Thoracic aorta (tissue), 2 donors: ENCODE results near the gene CD36. TPM values are rescaled to one million over a fixed set of nuclear protein-coding genes. Genes with fewer than 3 reads are reported as not detected.

Experiments used
- ATAC-seq: fragments of 150-250 bp; one replicate; pipeline ENCODE4 v1.8.0; 2017; ENCODE audit warnings: low read depth; ENCODE audit not compliant: insufficient number of reproducible peaks, low FRiP score
- DNase-seq: peaks from one replicate; pipeline ENCODE4 v3.0.0-alpha.2; 2020; ENCODE audit warnings: low spot score
- H3K27ac ChIP-seq, 2 donors: fragments of 200-600 bp; sonication (generic); 1 replicate in 1 of 2; 2 replicates in 1 of 2; pipeline ENCODE4 v1.5.1; 2016; ENCODE audit warnings: mild to moderate bottlenecking in 2 of 2, moderate library complexity in 2 of 2
- H3K27me3 ChIP-seq: fragments of 200-600 bp; sonication (generic); replicated peaks from 2 replicates; pipeline ENCODE4 v1.6.0; 2016; ENCODE audit warnings: mild to moderate bottlenecking; ENCODE audit not compliant: insufficient read depth
- H3K36me3 ChIP-seq: fragments of 200-600 bp; sonication (generic); one replicate; pipeline ENCODE4 v1.5.1; 2016
- H3K4me1 ChIP-seq, 2 donors: fragments of 200-600 bp; sonication (generic); 1 replicate in 1 of 2; 2 replicates in 1 of 2; pipeline versions ENCODE4 v1.5.1 to v1.6.0; 2016; ENCODE audit warnings: low read depth in 2 of 2, mild to moderate bottlenecking in 1 of 2; ENCODE audit not compliant: control insufficient read depth in 1 of 2
- H3K4me3 ChIP-seq: fragments of 200-600 bp; sonication (generic); 2 replicates; pipeline ENCODE4 v1.5.1; 2016; ENCODE audit warnings: mild to moderate bottlenecking
- H3K9me3 ChIP-seq: fragments of 200-600 bp; sonication (generic); 2 replicates; pipeline ENCODE4 v1.5.1; 2016
- total RNA-seq, 2 donors: library from RNA; depleted of rRNA; stranded (reverse); fragments of >200 nt; gene quantifications; one replicate each; pipeline versions ENCODE4 v1.1.0 to v1.2.3, GENCODE V29; 2016
- TF ChIP-seq, protein P1 (sequence below): fragments of 200-600 bp; sonication (generic); IDR thresholded peaks from one replicate; pipeline ENCODE4 v1.5.1; 2019; ENCODE audit warnings: antibody characterized with exemption

CD36 gene
- total RNA-seq, 2 donors from 2014 or later = 68.6 to 94.8 TPM

DNA sequence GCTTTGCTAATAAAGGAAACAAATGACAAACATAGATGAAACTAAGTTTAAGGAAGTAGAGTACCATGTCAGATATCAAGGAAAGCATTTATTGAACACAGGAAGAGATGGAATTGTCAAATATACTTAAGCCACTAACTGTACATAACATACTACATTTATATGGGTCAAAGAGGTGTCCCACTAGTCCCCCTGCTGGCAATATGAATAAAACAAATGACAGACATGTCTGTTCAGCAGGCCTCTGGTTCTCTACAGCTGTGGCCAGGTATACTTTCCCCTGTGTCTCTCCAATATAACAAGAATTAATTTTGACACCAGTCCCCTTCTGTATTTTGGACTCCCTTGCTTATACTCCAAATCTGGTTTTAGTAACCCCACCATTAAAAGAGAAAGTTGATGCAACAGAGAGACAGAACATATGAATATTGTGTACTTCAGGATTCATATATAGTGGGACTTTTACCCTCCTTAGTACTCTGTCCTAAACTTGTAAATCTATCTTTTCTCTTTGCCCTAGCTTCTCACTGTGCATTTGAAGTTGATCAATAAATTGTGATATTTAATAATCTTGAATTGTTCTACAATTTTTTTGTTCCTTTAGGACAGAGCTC, 42.9 kb downstream of the CD36 start:
- no peak for ATAC-seq
- H3K4me1 ChIP-seq = no peaks in the 10 kb centered on the region
- H3K27ac ChIP-seq = no peak overlapping the region
- H3K27me3 ChIP-seq = no peaks in the 10 kb centered on the region
- TF ChIP-seq, protein P1, sequence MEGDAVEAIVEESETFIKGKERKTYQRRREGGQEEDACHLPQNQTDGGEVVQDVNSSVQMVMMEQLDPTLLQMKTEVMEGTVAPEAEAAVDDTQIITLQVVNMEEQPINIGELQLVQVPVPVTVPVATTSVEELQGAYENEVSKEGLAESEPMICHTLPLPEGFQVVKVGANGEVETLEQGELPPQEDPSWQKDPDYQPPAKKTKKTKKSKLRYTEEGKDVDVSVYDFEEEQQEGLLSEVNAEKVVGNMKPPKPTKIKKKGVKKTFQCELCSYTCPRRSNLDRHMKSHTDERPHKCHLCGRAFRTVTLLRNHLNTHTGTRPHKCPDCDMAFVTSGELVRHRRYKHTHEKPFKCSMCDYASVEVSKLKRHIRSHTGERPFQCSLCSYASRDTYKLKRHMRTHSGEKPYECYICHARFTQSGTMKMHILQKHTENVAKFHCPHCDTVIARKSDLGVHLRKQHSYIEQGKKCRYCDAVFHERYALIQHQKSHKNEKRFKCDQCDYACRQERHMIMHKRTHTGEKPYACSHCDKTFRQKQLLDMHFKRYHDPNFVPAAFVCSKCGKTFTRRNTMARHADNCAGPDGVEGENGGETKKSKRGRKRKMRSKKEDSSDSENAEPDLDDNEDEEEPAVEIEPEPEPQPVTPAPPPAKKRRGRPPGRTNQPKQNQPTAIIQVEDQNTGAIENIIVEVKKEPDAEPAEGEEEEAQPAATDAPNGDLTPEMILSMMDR = no peak
- H3K4me3 ChIP-seq = no peak overlapping the region
- no peaks in the 10 kb centered on the region for H3K9me3 ChIP-seq
- no peaks in the 10 kb centered on the region for H3K36me3 ChIP-seq
- no peak for DNase-seq

DNA sequence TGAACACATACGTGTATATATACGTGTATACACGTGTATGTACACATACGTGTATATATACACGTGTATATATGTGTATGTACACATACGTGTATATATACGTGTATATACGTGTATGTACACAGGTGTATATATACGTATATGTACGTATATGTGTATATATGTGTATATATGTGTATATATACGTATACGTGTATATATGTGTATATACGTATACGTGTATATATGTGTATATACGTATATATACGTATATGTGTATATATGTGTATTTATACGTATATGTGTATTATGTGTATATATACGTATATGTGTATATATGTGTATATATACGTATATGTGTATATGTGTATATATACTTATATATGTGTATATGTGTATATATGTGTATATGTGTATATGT, 44.3 kb downstream of the CD36 start:
- Histone ChIP-seq H3K27ac (no peak overlapping the region), H3K4me3 (no peak overlapping the region), H3K4me1 (no peaks in the 10 kb centered on the region), H3K36me3 (no peaks in the 10 kb centered on the region), H3K27me3 (no peaks in the 10 kb centered on the region), H3K9me3 (no peaks in the 10 kb centered on the region)
- DNase-seq (no peak), ATAC-seq (no peak)
- TF ChIP-seq, protein P1 = no peak

DNA sequence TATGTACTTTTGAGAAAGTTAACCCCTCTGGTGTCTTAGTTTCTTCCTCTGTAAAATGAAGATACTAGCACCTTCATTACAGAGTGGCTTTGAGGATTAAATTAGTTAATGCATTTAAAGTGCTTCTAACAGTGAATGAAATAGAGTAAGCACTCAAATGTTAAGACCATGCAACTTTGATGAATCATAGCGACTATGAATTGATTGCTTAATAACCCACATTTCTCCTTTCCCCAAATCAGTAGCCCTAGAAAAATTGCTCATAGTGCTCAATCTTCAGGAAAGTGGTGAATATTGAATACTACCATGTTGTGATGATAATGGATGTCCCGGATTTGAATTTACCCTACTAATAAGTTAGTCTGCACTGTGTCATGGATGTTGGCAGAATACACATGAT, 48.1 kb downstream of the CD36 start:
- ATAC-seq (no peak), DNase-seq (no peak)
- Histone ChIP-seq H3K27ac (no peak overlapping the region), H3K4me1 (no peaks in the 10 kb centered on the region), H3K27me3 (no peaks in the 10 kb centered on the region), H3K4me3 (no peak overlapping the region), H3K9me3 (no peaks in the 10 kb centered on the region), H3K36me3 (no peaks in the 10 kb centered on the region)
- TF ChIP-seq, protein P1 = no peak

DNA sequence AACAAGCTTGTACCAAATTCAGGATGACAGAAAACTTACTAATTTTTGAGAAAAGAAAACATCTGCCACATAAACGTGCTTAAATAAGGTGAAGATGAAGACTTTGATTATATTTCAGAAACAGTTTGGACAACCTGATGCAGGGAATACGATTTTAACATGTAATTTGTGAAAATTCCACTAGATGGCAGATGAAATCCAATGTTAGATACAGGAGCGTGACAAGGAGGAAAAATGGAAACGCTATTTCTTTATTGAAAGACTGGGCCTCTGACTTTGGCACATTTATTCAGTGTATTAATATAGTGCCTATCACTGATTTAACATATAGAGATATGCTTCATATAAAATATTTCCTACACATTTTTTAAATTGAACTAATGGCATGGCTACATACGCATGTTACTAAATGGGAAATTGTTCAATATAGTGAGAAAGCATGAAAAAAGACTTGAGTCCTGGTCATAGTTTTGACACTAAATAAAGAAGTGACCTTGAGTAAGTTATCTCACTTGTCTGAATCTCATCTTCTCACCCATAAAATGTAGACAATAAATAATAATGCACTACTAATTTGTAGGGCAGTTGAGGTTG, 60.7 kb downstream of the CD36 start:
- DNase-seq (no peak), ATAC-seq (no peak)
- no peak overlapping the region for H3K4me3 ChIP-seq
- H3K27me3 ChIP-seq = no peaks in the 10 kb centered on the region
- TF ChIP-seq, protein P1 = peak; percentile 76
- H3K27ac ChIP-seq = no peak overlapping the region
- no peaks in the 10 kb centered on the region for H3K36me3 ChIP-seq
- H3K9me3 ChIP-seq = no peaks in the 10 kb centered on the region
- peaks cover 5 to 9% of the 10 kb centered on the region in 2 donors for H3K4me1 ChIP-seq

DNA sequence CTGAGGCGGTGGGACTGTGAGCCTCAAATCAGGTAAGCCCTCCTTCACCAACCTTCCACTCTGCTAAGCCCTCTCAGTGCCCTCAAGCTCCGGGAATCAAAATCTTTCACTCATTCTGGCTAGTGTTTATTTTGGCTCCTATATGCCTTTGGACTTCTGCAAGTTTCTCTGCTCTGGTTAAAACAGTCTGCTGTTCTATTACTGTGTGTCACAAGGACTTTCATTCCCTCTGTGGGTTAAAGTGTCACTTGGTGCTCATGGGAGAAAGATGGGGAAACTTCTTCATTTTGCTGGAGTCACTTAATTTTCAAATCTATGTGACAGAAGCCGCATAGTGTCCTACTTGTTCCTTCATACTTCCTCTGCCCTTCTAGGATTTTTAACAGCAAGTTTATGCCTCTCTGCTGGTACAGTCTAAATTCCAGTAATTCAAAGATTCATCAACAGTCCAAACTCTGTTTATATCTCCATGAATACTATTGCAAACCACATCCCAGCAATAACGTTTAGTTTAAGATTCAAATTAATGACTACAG, 61.3 kb downstream of the CD36 start:
- peak; percentile 45 for ATAC-seq
- peaks cover 5 to 9% of the 10 kb centered on the region in 2 donors for H3K4me1 ChIP-seq
- DNase-seq = no peak
- TF ChIP-seq, protein P1 = no peak
- H3K4me3 ChIP-seq = no peak overlapping the region
- H3K9me3 ChIP-seq = no peaks in the 10 kb centered on the region
- H3K36me3 ChIP-seq = no peaks in the 10 kb centered on the region
- H3K27ac ChIP-seq = no peak overlapping the region
- H3K27me3 ChIP-seq = no peaks in the 10 kb centered on the region
